H9 (cell line): ENCODE data around the gene ZNRF3. TPM values are rescaled to one million over a fixed set of nuclear protein-coding genes. Genes with fewer than 3 reads are reported as not detected.

ENCODE experiments used
- DNase-seq: peaks from one replicate; pipeline ENCODE4 v3.0.0-alpha.2; 2017
- H2AFZ ChIP-seq: one replicate; pipeline ENCODE4 v1.6.1; 2013; ENCODE audit warnings: mild to moderate bottlenecking, low read length, control low read depth, moderate library complexity
- H2AK5ac ChIP-seq: 2 replicates; pipeline ENCODE4 v1.6.1; 2013; ENCODE audit warnings: low read length, control low read depth, mixed read lengths; ENCODE audit not compliant: insufficient read length
- H2BK120ac ChIP-seq: one replicate; pipeline ENCODE4 v1.6.1; 2013; ENCODE audit warnings: low read depth, mild to moderate bottlenecking, low read length, control low read depth, inconsistent platforms; ENCODE audit not compliant: poor library complexity, severe bottlenecking
- H2BK12ac ChIP-seq: 2 replicates; pipeline ENCODE4 v1.6.1; 2013; ENCODE audit warnings: low read length, control low read depth, mixed read lengths, low read depth; ENCODE audit not compliant: insufficient read length
- H2BK15ac ChIP-seq: 2 replicates; pipeline ENCODE4 v1.6.1; 2013; ENCODE audit warnings: low read depth, low read length, control low read depth
- H2BK20ac ChIP-seq: one replicate; pipeline ENCODE4 v1.6.1; 2013; ENCODE audit warnings: low read depth, mild to moderate bottlenecking, low read length, control low read depth, inconsistent platforms; ENCODE audit not compliant: poor library complexity, severe bottlenecking
- H2BK5ac ChIP-seq: 2 replicates; pipeline ENCODE4 v1.6.1; 2013; ENCODE audit warnings: low read length, control low read depth, mixed read lengths; ENCODE audit not compliant: insufficient read length
- H3K14ac ChIP-seq: 2 replicates; pipeline ENCODE4 v1.6.1; 2013; ENCODE audit warnings: low read length, control low read depth; ENCODE audit not compliant: insufficient read depth
- H3K18ac ChIP-seq: 2 replicates; pipeline ENCODE4 v1.6.1; 2013; ENCODE audit warnings: low read depth, mild to moderate bottlenecking, mixed read lengths, low read length, control low read depth; ENCODE audit not compliant: insufficient read length
- H3K23ac ChIP-seq: 2 replicates; pipeline ENCODE4 v1.6.1; 2013; ENCODE audit warnings: low read length, control low read depth, mixed read lengths, low read depth; ENCODE audit not compliant: insufficient read length
- H3K23me2 ChIP-seq: 2 replicates; pipeline ENCODE4 v1.6.1; 2013; ENCODE audit warnings: low read depth, mild to moderate bottlenecking, mixed read lengths, low read length, control low read depth; ENCODE audit not compliant: insufficient read length, poor library complexity, severe bottlenecking
- H3K27ac ChIP-seq: 2 replicates; pipeline ENCODE4 v1.5.1; 2013; ENCODE audit warnings: low read length, control low read depth, mixed read lengths, low read depth; ENCODE audit not compliant: insufficient read length
- H3K27me3 ChIP-seq: 2 replicates; pipeline ENCODE4 v1.6.1; 2013; ENCODE audit warnings: low read length, control low read depth, inconsistent platforms; ENCODE audit not compliant: insufficient read depth
- H3K4ac ChIP-seq: 2 replicates; pipeline ENCODE4 v1.6.1; 2013; ENCODE audit warnings: low read depth, mild to moderate bottlenecking, control low read depth, inconsistent platforms, low read length, moderate library complexity
- H3K4me1 ChIP-seq: 2 replicates; pipeline ENCODE4 v1.6.1; 2013; ENCODE audit warnings: low read length, control low read depth, inconsistent platforms; ENCODE audit not compliant: insufficient read depth
- H3K4me2 ChIP-seq: 2 replicates; pipeline ENCODE4 v1.6.1; 2013; ENCODE audit warnings: low read length, control low read depth, mixed read lengths; ENCODE audit not compliant: insufficient read length, insufficient read depth
- H3K56ac ChIP-seq: 2 replicates; pipeline ENCODE4 v1.6.1; 2013; ENCODE audit warnings: low read depth, mild to moderate bottlenecking, mixed read lengths, low read length, control low read depth; ENCODE audit not compliant: insufficient read length
- H3K79me1 ChIP-seq: 2 replicates; pipeline ENCODE4 v1.6.1; 2013; ENCODE audit warnings: low read depth, mild to moderate bottlenecking, moderate library complexity, low read length, control low read depth, inconsistent platforms; ENCODE audit not compliant: insufficient read depth, poor library complexity, severe bottlenecking
- H3K79me2 ChIP-seq: 2 replicates; pipeline ENCODE4 v1.6.1; 2013; ENCODE audit warnings: low read length, control low read depth, inconsistent platforms; ENCODE audit not compliant: insufficient read depth
- H3K9ac ChIP-seq: 2 replicates; pipeline ENCODE4 v1.6.1; 2013; ENCODE audit warnings: low read length, control low read depth, mixed read lengths; ENCODE audit not compliant: insufficient read length; ENCODE audit errors: extremely low read depth
- H3K9me3 ChIP-seq: one replicate; pipeline ENCODE4 v1.6.1; 2013; ENCODE audit warnings: low read depth, low read length, inconsistent platforms; ENCODE audit not compliant: control insufficient read depth
- H3T11ph ChIP-seq: one replicate; pipeline ENCODE4 v1.6.1; 2013; ENCODE audit warnings: mild to moderate bottlenecking, low read length, control low read depth, inconsistent platforms
- H4K20me1 ChIP-seq: one replicate; pipeline ENCODE4 v1.6.1; 2013; ENCODE audit not compliant: control insufficient read depth, insufficient read length, insufficient read depth
- H4K5ac ChIP-seq: 2 replicates; pipeline ENCODE4 v1.6.1; 2013; ENCODE audit warnings: low read depth, mild to moderate bottlenecking, mixed read lengths, low read length, control low read depth; ENCODE audit not compliant: insufficient read length
- H4K8ac ChIP-seq: replicated peaks from 2 replicates; pipeline ENCODE4 v1.6.1; 2013; ENCODE audit warnings: low read length, control low read depth, mixed read lengths, low read depth; ENCODE audit not compliant: insufficient read length
- H4K91ac ChIP-seq: 2 replicates; pipeline ENCODE4 v1.6.1; 2013; ENCODE audit warnings: low read depth, mild to moderate bottlenecking, moderate library complexity, mixed read lengths, low read length, control low read depth; ENCODE audit not compliant: insufficient read length
- H3K27ac Mint-ChIP-seq, 3 experiments: 2 replicates in 2 of 3; 3 replicates in 1 of 3; pipeline ENCODE4 v1.8.0; 2020 to 2021; ENCODE audit warnings: mixed read lengths in 3 of 3, mild to moderate bottlenecking in 1 of 3, moderate library complexity in 1 of 3
- H3K27me3 Mint-ChIP-seq: 2 replicates; pipeline ENCODE4 v1.8.0; 2021; ENCODE audit warnings: low read depth, mild to moderate bottlenecking, moderate library complexity, mixed read lengths
- H3K36me3 Mint-ChIP-seq, 3 experiments: 2 replicates in 2 of 3; 3 replicates in 1 of 3; pipeline ENCODE4 v1.8.0; 2020 to 2021; ENCODE audit warnings: low read depth in 3 of 3, mixed read lengths in 3 of 3; ENCODE audit not compliant: insufficient read depth in 1 of 3
- H3K4me1 Mint-ChIP-seq, 2 experiments: 2 replicates each; pipeline ENCODE4 v1.8.0; 2020; ENCODE audit warnings: mixed read lengths in 2 of 2
- H3K4me3 Mint-ChIP-seq, 2 experiments: 2 replicates in 1 of 2; 3 replicates in 1 of 2; pipeline ENCODE4 v1.8.0; 2020 to 2021; ENCODE audit warnings: mild to moderate bottlenecking in 2 of 2, mixed read lengths in 2 of 2, moderate library complexity in 1 of 2
- H3K9me3 Mint-ChIP-seq, 2 experiments: 2 replicates in 1 of 2; 3 replicates in 1 of 2; pipeline ENCODE4 v1.8.0; 2020; ENCODE audit warnings: mild to moderate bottlenecking in 2 of 2, mixed read lengths in 2 of 2, moderate library complexity in 1 of 2
- WGBS: extraction: QIAGEN DNeasy Blood & Tissue Kit; methylation state at CpG from one replicate; pipeline ENCODE4 v1.1.7; 2013; ENCODE audit warnings: missing lambda C conversion rate, low lambda C conversion rate, mixed read lengths; ENCODE audit not compliant: insufficient read length; ENCODE audit errors: extremely low coverage; 5-methylcytosine and 5-hydroxymethylcytosine counted together
- total RNA-seq: library from RNA; stranded (reverse); gene quantifications from 2 replicates; pipeline ENCODE4 v1.2.1, GENCODE V29; 2021
- TF ChIP-seq, protein P1 (sequence below): fragments of 200-600 bp; sonication (generic); conservative IDR thresholded peaks from 3 replicates; pipeline ENCODE4 v1.8.0; 2021; ENCODE audit warnings: antibody characterized with exemption, mild to moderate bottlenecking

The ZNRF3 gene
- total RNA-seq, 1 experiment from 2014 or later: 20.6 TPM

- H3K4me3 Mint-ChIP-seq: peak overlapping the region in 1 of 2 experiments; percentile 31; a peak in 1 of 5 replicates
- no peak overlapping the region for H4K5ac ChIP-seq
Observed at GRCh38 chr22:29069463-29069862, 186.1 kb downstream of the ZNRF3 start.

More at GRCh38 chr22:29069463-29069862, 186.1 kb downstream of the ZNRF3 start:
- Histone ChIP-seq H3K23me2 (peaks cover 19% of the 10 kb centered on the region), H3K9me3 (no peaks in the 10 kb centered on the region), H2BK5ac (no peak overlapping the region), H3K23ac (no peak overlapping the region), H2AFZ (no peak overlapping the region), H3K9ac (no peak overlapping the region), H3K56ac (no peak overlapping the region), H2BK120ac (no peak overlapping the region), H3K4me2 (no peak overlapping the region), H3K4me1 (peaks cover 3% of the 10 kb centered on the region; the same call in 1 of the 2 replicates), H2BK20ac (no peak overlapping the region), H3K79me2 (no peaks in the 10 kb centered on the region), H3K27ac (no peak overlapping the region), H3T11ph (no peak overlapping the region), H2BK15ac (no peak overlapping the region), H3K79me1 (no peaks in the 10 kb centered on the region), H2BK12ac (no peak overlapping the region), H2AK5ac (no peak overlapping the region), H3K4ac (no peak overlapping the region), H3K14ac (no peak overlapping the region), H4K91ac (no peak overlapping the region), H4K8ac (no peak overlapping the region), H3K27me3 (peaks cover 18% of the 10 kb centered on the region; the same call in 1 of the 2 replicates), H4K20me1 (no peaks in the 10 kb centered on the region), H3K18ac (no peak overlapping the region)
- H3K27me3 Mint-ChIP-seq: peaks cover 51% of the 10 kb centered on the region
- no peak for DNase-seq
- TF ChIP-seq, protein P1, sequence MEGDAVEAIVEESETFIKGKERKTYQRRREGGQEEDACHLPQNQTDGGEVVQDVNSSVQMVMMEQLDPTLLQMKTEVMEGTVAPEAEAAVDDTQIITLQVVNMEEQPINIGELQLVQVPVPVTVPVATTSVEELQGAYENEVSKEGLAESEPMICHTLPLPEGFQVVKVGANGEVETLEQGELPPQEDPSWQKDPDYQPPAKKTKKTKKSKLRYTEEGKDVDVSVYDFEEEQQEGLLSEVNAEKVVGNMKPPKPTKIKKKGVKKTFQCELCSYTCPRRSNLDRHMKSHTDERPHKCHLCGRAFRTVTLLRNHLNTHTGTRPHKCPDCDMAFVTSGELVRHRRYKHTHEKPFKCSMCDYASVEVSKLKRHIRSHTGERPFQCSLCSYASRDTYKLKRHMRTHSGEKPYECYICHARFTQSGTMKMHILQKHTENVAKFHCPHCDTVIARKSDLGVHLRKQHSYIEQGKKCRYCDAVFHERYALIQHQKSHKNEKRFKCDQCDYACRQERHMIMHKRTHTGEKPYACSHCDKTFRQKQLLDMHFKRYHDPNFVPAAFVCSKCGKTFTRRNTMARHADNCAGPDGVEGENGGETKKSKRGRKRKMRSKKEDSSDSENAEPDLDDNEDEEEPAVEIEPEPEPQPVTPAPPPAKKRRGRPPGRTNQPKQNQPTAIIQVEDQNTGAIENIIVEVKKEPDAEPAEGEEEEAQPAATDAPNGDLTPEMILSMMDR: no peak
- no peak overlapping the region for H3K27ac Mint-ChIP-seq
- H3K9me3 Mint-ChIP-seq: no peaks in the 10 kb centered on the region; a peak in 1 of 5 replicates
- H3K36me3 Mint-ChIP-seq: no peaks in the 10 kb centered on the region
- peaks cover 18 to 21% of the 10 kb centered on the region in 2 experiments for H3K4me1 Mint-ChIP-seq
- no CpG with 5 or more reads among the region's 4 CpGs for WGBS
